NAMALWA (cell line): ENCODE data around the gene SAMD14.
"Not testable (repeated sequence)": the region's sequence is repeated elsewhere in the genome, so short reads cannot be mapped to it uniquely, and the experiment has no call there.

ENCODE experiments used
- DNase-seq: peaks from one replicate; pipeline ENCODE4 v3.0.0-alpha.2; 2015; ENCODE audit warnings: low spot score

SAMD14 gene

GRCh38 chr17:50074227-50074626, 55.7 kb downstream of the SAMD14 start:
- DNase-seq: no peak

GRCh38 chr17:50072925-50073324, 57.0 kb downstream of the SAMD14 start:
- DNase-seq: no peak

GRCh38 chr17:50072130-50072529, 57.8 kb downstream of the SAMD14 start:
- DNase-seq: peak; percentile 66

- no peak for DNase-seq
Measured at GRCh38 chr17:50071692-50072091, 58.3 kb downstream of the SAMD14 start.

GRCh38 chr17:50070908-50071680, 58.9 kb downstream of the SAMD14 start:
- no peak for DNase-seq

- DNase-seq: no peak
Measured at GRCh38 chr17:50067996-50068395, 62.0 kb downstream of the SAMD14 start.

- no peak for DNase-seq
Measured at GRCh38 chr17:50066995-50067394, 63.0 kb downstream of the SAMD14 start.

GRCh38 chr17:50065056-50065455, 64.9 kb downstream of the SAMD14 start:
- DNase-seq: no peak

- DNase-seq: no peak
Measured at GRCh38 chr17:50064253-50065001, 65.5 kb downstream of the SAMD14 start.

- DNase-seq: no peak
Measured at GRCh38 chr17:50063561-50064252, 66.3 kb downstream of the SAMD14 start.

GRCh38 chr17:50062293-50063243, 67.4 kb downstream of the SAMD14 start:
- DNase-seq: no peak

GRCh38 chr17:50061713-50062045, 68.3 kb downstream of the SAMD14 start:
- DNase-seq: not testable (repeated sequence)

- no peak for DNase-seq
Measured at GRCh38 chr17:50060951-50061712, 68.8 kb downstream of the SAMD14 start.
